GM12873 (cell line): ENCODE results near the gene SF3A2.

ENCODE experiments used
- TF ChIP-seq, protein P1 (sequence below): IDR thresholded peaks from 2 replicates; pipeline ENCODE4 v1.5.1; 2012; ENCODE audit warnings: low read depth, mild to moderate bottlenecking, moderate library complexity, low read length, control low read depth; ENCODE audit not compliant: insufficient read depth; ENCODE audit errors: missing control alignments

The SF3A2 gene

GRCh38 chr19:2209408-2209807 lies 27.2 kb upstream of the SF3A2 start:
- TF ChIP-seq, protein P1, sequence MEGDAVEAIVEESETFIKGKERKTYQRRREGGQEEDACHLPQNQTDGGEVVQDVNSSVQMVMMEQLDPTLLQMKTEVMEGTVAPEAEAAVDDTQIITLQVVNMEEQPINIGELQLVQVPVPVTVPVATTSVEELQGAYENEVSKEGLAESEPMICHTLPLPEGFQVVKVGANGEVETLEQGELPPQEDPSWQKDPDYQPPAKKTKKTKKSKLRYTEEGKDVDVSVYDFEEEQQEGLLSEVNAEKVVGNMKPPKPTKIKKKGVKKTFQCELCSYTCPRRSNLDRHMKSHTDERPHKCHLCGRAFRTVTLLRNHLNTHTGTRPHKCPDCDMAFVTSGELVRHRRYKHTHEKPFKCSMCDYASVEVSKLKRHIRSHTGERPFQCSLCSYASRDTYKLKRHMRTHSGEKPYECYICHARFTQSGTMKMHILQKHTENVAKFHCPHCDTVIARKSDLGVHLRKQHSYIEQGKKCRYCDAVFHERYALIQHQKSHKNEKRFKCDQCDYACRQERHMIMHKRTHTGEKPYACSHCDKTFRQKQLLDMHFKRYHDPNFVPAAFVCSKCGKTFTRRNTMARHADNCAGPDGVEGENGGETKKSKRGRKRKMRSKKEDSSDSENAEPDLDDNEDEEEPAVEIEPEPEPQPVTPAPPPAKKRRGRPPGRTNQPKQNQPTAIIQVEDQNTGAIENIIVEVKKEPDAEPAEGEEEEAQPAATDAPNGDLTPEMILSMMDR, result no peak

GRCh38 chr19:2210206-2210605 lies 26.4 kb upstream of the SF3A2 start:
- TF ChIP-seq, protein P1, result no peak

- TF ChIP-seq, protein P1, result no peak
Measured at GRCh38 chr19:2210987-2211740, 25.5 kb upstream of the SF3A2 start.

DNA sequence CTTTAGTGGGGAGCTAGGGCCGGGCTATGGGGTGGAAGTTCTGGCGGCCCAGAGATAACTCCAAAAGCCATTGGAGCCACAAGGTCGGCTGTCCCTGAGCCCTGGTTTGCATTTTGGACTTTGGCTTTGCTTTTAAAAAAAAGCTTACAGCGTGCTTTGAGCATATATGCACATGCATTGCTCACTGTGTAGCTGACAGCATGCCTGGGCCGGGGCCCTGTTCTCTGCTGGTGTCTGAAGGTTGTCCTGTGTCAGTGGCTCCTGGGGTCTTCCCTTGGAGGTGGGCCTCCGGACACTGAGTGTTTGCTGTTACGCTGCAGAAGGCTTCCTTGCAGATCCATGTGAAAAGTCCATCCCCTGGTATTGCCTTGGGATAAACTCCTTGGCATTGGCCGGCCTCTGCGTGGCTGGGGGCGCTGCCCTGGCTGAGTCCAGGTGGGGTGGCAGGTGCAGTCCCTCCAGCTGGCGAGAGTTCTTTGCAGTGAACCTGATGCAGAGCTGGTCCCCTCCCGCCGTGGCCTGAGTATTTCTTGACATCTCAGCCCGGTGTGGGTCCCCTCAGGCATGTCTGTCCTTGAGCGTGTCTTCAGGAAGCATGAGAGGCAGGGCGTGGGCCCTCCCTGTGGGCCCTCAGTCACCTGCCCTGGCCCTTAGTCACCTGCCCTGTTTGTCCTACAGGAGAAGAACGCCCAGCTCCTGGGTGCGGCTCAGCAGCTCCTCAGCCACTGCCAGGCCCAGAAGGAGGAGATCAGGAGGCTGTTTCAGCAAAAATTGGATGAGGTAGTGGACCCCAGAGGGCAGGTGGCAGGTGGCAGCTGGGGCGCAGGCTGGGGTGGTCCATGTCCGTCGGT lies 23.5 kb upstream of the SF3A2 start:
- TF ChIP-seq, protein P1, result no peak

DNA sequence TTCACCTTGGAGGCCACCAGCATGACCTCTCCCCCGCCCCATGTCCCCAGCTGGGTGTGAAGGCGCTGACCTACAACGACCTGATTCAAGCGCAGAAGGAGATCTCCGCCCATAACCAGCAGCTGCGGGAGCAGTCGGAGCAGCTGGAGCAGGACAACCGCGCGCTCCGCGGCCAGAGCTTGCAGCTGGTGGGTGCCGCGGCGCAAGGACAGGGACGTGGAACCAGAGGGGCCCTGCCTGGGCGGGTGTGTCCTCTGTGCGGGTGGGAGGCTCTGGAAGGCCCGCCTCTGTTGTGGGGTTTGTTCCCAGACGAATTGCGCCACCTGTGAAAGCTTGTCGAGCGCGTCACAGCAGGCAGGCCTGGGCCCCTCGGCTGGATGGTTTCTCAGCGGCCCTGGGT lies 22.8 kb upstream of the SF3A2 start:
- TF ChIP-seq, protein P1, result no peak

- TF ChIP-seq, protein P1, result no peak
Measured at GRCh38 chr19:2214251-2214650, 22.4 kb upstream of the SF3A2 start.

DNA sequence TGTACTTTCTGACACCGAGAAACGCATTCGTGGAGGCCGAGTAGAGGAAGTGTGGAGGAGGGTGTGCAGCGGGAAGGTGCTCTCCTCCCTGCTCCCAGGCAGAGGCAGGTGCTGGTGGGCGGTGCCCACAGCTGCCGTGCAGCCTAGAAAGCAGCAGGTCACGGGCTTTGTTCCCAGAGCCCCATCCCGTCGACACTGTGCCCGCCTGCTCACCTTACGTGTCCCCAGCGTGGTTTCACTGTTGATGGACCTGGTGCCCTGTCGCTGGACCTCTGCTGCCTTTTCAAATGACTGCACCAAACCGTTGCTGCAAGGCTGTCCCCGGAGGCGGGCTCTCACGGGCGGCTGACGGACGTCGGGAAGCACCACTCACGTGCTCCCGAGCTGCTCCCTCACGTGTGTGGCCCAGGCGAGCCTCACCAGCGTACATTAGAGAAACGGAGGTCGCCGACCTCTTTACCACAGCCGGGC lies 21.3 kb upstream of the SF3A2 start:
- TF ChIP-seq, protein P1, result no peak
